Measurements from ENCODE around the gene ADGRL3. TPM values are rescaled to one million over a fixed set of nuclear protein-coding genes. Genes with fewer than 3 reads are reported as not detected.

Gene ADGRL3
- total RNA-seq, 1 donor from 2014 or later = 6.1 TPM

GRCh38 chr4:61427818-61428495 lies 227.8 kb downstream of the ADGRL3 start:
- Histone ChIP-seq H3K9me3 (replicated peaks) (no peaks in the 10 kb centered on the region), H3K36me3 (no peaks in the 10 kb centered on the region), H3K27ac (replicated peaks) (no peak overlapping the region), H3K4me1 (no peaks in the 10 kb centered on the region), H3K27me3 (ENCODE audit: low read depth) (no peaks in the 10 kb centered on the region), H3K4me3 (no peak overlapping the region)
- TF ChIP-seq CTCF (IDR thresholded peaks at IDR 0.05; ENCODE audit: borderline replicate concordance) = no peak
- DNase-seq = no peak
- intact Hi-C loops (cut with micrococcal nuclease) = no loop called here

GRCh38 chr4:61428950-61429349 lies 228.8 kb downstream of the ADGRL3 start:
- no peaks in the 10 kb centered on the region for H3K27me3 ChIP-seq (ENCODE audit: low read depth)
- TF ChIP-seq CTCF (IDR thresholded peaks at IDR 0.05; ENCODE audit: borderline replicate concordance) = no peak
- no peak overlapping the region for H3K27ac ChIP-seq (replicated peaks)
- intact Hi-C loops (cut with micrococcal nuclease) = no loop called here
- H3K4me3 ChIP-seq = no peak overlapping the region
- no peaks in the 10 kb centered on the region for H3K36me3 ChIP-seq
- no peak for DNase-seq
- H3K4me1 ChIP-seq = no peaks in the 10 kb centered on the region
- no peaks in the 10 kb centered on the region for H3K9me3 ChIP-seq (replicated peaks)

- intact Hi-C loops (cut with micrococcal nuclease) = no loop called here
- no peak for TF ChIP-seq CTCF (IDR thresholded peaks at IDR 0.05; ENCODE audit: borderline replicate concordance)
- H3K4me3 ChIP-seq = no peak overlapping the region
- no peaks in the 10 kb centered on the region for H3K9me3 ChIP-seq (replicated peaks)
- DNase-seq = no peak
- H3K27ac ChIP-seq (replicated peaks) = no peak overlapping the region
- H3K36me3 ChIP-seq = no peaks in the 10 kb centered on the region
- H3K27me3 ChIP-seq (ENCODE audit: low read depth) = no peaks in the 10 kb centered on the region
- H3K4me1 ChIP-seq = no peaks in the 10 kb centered on the region
Observed at GRCh38 chr4:61431131-61431530, 231.0 kb downstream of the ADGRL3 start.

GRCh38 chr4:61437923-61438322 lies 237.8 kb downstream of the ADGRL3 start:
- H3K4me1 ChIP-seq = no peaks in the 10 kb centered on the region
- no peak overlapping the region for H3K4me3 ChIP-seq
- intact Hi-C loops (cut with micrococcal nuclease) = no loop called here
- H3K9me3 ChIP-seq (replicated peaks) = no peaks in the 10 kb centered on the region
- H3K27me3 ChIP-seq (ENCODE audit: low read depth) = no peaks in the 10 kb centered on the region
- no peak overlapping the region for H3K27ac ChIP-seq (replicated peaks)
- TF ChIP-seq CTCF (IDR thresholded peaks at IDR 0.05; ENCODE audit: borderline replicate concordance) = no peak
- DNase-seq = no peak
- H3K36me3 ChIP-seq = no peaks in the 10 kb centered on the region

- no peak for TF ChIP-seq CTCF (IDR thresholded peaks at IDR 0.05; ENCODE audit: borderline replicate concordance)
- no peak for DNase-seq
- Histone ChIP-seq H3K27me3 (ENCODE audit: low read depth) (no peaks in the 10 kb centered on the region), H3K4me3 (no peak overlapping the region), H3K27ac (replicated peaks) (no peak overlapping the region), H3K36me3 (no peaks in the 10 kb centered on the region), H3K4me1 (peaks cover 7% of the 10 kb centered on the region), H3K9me3 (replicated peaks) (no peaks in the 10 kb centered on the region)
- intact Hi-C loops (cut with micrococcal nuclease) = no loop called here
Observed at GRCh38 chr4:61440321-61440720, 240.2 kb downstream of the ADGRL3 start.
